T-helper 9 cell (primary cell): ENCODE data around the gene CRTC1.

Experiments used
- DNase-seq: peaks from one replicate; pipeline ENCODE4 v3.0.0-alpha.2; 2020

Gene CRTC1

GRCh38 chr19:18788529-18789421, 105.3 kb downstream of the CRTC1 start:
- no peak for DNase-seq

- DNase-seq = no peak
Measured at GRCh38 chr19:18789422-18789869, 106.0 kb downstream of the CRTC1 start.

DNA sequence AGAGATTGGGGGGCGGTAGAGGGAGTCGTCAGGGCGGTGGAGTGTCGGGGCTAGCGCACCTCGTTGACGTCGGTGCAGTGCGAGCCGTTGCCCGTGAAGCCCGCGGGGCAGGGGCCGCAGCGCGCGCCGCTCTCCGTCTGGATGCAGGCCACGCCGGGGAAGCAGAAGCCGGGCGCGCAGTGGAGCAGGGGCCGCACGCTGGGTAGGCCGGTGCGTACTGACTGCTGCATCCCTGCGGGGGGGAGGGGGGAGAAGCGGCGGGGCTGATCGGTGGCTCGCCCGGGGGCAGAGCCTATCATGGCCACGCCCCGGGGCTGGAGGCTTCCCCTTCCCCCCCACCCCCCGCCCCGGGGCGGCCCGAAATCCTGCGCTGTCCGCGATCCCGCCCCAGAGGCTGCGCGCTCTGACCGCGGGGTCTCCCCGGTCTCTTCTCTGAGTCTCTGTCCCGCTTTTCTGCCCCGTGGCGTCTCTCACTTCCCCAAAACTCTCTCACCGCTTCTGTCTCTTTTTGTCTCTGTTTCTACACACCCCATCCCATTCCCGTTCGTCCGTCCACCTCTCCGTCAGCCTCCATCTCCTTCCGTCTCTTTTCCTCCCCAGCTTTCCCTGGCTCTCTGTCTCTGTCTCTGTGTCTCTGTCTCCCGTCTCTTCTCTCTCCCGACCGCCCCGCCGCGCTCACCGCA, 106.5 kb downstream of the CRTC1 start:
- DNase-seq = no peak

- no peak for DNase-seq
Measured at GRCh38 chr19:18790566-18791314, 107.3 kb downstream of the CRTC1 start, which contains the start of gene COMP. COMP (minus strand) TSS chr19:18791305; CDS start chr19:18791269, 36 bp downstream.

- DNase-seq = no peak
Measured at GRCh38 chr19:18791315-18791678, 107.8 kb downstream of the CRTC1 start.

DNA sequence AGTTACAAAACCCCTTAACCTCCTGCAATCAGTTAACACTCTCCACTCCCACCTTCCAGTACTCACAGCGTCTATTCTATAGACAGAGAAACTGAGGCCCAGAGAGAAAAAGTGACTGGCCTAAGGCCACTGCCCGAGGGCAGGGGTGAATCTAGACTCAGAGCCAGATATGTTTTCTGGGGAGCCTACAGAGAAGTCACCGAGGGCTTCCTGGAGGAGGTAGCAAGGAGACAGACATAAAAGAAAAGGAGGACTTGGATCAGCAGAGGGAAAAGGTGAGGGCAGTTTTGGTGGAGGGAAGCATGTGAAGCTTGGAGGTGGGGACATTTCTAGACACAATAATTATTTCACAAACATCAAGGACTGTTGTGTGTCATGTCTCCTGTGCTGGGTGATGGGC, 109.2 kb downstream of the CRTC1 start:
- no peak for DNase-seq

DNA sequence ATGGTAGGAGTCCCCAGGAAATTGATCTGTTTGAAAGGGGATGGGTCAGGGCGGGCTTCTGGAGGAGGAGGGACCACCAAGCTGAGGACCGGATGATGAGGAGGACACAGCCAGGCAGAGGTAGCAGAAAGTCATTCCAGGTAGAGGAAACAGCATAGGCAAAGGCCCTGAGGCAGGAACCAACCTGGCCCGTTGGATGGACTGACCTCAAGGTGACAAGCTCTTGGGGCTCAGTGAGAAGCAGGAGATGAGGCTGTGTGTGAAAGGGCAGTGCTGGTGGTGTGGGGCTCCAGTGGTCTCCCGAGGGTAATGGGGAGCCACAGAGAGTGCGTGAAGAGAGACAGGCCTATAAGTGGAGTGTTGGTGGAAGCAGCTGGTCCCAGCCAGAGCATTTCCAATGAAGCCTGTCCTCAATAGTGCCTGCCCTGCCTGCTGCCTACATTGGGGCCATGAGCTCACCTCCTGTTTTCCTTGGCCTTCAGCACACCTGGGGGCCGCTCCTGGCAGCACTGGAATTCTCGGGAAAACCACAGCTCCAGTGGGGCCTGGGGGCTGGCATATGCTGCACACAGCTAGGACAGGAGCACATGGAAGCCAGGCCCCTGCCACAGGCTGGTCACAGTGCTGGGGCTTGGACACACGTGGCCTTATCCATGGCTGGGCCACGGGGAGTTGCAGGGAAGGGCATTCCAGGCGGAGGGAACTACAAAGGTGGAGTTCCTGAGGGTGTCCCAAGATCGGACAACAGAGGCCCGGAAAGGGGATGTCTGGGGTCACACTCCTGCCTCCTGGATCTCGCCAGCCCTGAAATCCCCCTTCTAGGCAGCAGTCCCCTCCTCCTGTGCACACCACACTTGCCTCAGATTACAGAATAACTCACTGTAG, 109.9 kb downstream of the CRTC1 start:
- no peak for DNase-seq

GRCh38 chr19:18794029-18794313, 110.5 kb downstream of the CRTC1 start:
- no peak for DNase-seq

- DNase-seq = no peak
Measured at GRCh38 chr19:18794692-18795091, 111.2 kb downstream of the CRTC1 start.

- no peak for DNase-seq
Measured at GRCh38 chr19:18795540-18795939, 112.1 kb downstream of the CRTC1 start.

- DNase-seq = no peak
Measured at GRCh38 chr19:18796239-18796638, 112.8 kb downstream of the CRTC1 start.

DNA sequence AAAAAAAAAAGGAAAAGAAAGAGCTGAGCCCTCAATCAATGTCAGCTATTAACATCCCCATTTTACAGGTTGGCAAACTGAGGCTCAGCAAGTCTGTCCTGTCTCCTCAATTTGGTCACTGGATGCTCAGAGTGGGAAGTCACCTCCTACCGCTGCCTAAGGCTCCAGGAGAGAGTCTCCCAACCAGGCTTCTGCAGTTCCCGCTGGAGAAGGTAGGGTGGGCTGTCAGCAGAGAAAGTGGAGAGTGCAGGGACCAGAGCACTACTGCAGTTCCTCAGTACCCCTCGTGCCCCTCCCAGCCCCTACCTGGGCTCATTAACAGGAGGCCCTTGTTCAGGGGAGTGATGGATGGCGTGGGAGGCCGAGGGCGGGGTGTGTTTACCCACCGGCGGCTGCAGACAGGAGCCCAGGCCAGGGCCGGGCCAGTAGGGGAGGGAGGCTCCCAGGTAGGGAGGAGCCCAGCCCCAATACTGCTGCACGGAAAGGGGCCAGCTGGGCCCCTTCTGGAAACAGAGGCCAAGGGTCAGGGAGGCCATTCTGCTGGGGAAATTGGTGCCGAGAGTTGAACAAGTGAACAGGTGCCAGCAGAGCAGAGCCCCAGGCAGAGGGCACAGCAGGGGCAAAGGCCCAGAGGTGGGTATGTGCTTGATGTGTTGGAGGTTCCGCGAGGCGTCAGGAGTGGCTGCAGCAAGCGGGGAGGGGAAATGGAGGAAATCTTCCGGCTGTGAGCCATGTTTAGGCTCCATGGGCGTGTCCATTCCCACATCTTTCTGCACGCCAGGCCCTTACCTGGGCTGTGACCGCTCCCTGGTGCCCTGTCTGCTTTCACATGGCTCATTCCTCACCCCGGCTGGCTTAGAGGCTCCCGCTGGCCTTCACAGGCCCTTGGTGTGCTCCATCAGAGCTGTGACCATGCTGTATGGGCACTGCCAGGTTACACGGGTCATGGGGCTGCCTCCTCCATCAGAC, 115.2 kb downstream of the CRTC1 start:
- DNase-seq = no peak

- no peak for DNase-seq
Measured at GRCh38 chr19:18799389-18799970, 116.0 kb downstream of the CRTC1 start.

DNA sequence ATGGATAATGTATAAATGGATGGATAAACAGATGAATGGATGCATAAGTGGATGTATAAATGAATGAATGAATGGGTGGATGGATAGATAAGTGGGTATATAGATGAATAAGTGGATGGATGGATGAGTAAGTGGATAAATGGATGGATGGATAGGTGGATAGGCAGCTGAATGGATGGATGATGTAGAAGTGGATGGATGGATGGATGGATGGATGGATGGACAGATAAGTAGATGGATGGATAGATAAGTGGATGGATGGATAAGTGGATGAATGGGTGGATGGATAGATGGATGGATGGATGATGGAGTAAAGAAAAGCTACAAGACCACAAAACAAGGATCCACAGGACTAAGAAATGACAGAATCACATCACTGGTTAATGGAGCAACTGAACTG, 116.6 kb downstream of the CRTC1 start:
- DNase-seq = no peak

- DNase-seq = no peak
Measured at GRCh38 chr19:18800636-18801035, 117.2 kb downstream of the CRTC1 start.

GRCh38 chr19:18802354-18802753, 118.9 kb downstream of the CRTC1 start:
- no peak for DNase-seq

DNA sequence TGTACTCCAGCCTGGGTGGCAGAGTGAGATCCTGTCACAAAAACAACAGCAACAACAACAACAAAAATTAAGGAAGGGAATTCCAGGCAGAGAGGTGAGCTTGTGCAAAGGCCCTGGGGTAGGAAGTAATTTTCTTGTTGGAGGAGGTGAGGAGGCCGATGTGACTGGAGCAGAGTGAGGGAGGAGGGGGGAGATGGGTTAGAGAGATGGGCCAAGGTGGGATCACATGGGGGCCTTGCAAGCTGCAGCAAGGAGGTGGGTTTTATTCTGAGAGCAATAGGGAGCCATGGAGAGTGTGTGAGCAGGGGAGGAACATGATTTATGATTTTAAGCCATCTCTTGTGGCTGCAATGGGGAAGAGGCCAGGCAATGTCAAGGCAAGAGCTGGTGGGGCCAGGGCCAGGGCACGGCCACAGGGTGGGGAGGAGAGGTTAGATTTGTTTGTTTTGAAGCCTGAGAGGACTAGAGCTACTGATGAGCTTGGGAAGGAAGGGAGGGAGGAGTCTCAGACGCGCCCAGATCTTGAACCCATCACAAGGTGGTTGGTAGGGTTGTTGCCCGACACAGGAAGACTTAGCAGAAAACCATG, 120.2 kb downstream of the CRTC1 start:
- no peak for DNase-seq

DNA sequence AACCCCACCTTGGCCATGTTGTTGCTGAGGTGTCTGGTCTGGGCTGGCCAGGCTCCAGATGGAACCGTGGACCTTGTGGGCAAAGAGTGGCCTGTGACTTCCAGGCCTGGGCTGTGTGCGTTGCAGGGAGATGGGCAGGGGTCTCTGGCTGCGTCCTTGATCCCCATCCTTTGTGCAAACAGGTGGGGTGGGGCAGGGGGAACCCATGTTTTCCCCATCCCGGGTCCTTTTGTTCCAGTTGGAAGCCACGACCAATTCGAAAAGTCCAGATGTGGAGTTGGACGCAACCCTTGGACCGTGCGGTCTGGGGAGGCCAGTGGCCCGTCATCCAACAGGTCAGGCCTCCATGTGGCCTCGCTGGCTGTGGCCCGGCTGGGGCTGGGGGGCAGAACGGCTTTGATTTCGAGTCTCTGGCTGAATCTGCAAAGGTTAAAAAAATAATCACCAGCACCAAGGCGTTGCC, 120.7 kb downstream of the CRTC1 start:
- no peak for DNase-seq

GRCh38 chr19:18804643-18805042, 121.2 kb downstream of the CRTC1 start:
- DNase-seq = no peak

GRCh38 chr19:18807861-18808331, 124.4 kb downstream of the CRTC1 start:
- DNase-seq = no peak
